ENCODE measurements around the gene PTMS.
A peak's percentile ranks its signal among the peaks of the same experiment; 100 is the strongest.
"Not testable (repeated sequence)": the region's sequence is repeated elsewhere in the genome, so short reads cannot be mapped to it uniquely, and the experiment has no call there.

Gene PTMS

DNA sequence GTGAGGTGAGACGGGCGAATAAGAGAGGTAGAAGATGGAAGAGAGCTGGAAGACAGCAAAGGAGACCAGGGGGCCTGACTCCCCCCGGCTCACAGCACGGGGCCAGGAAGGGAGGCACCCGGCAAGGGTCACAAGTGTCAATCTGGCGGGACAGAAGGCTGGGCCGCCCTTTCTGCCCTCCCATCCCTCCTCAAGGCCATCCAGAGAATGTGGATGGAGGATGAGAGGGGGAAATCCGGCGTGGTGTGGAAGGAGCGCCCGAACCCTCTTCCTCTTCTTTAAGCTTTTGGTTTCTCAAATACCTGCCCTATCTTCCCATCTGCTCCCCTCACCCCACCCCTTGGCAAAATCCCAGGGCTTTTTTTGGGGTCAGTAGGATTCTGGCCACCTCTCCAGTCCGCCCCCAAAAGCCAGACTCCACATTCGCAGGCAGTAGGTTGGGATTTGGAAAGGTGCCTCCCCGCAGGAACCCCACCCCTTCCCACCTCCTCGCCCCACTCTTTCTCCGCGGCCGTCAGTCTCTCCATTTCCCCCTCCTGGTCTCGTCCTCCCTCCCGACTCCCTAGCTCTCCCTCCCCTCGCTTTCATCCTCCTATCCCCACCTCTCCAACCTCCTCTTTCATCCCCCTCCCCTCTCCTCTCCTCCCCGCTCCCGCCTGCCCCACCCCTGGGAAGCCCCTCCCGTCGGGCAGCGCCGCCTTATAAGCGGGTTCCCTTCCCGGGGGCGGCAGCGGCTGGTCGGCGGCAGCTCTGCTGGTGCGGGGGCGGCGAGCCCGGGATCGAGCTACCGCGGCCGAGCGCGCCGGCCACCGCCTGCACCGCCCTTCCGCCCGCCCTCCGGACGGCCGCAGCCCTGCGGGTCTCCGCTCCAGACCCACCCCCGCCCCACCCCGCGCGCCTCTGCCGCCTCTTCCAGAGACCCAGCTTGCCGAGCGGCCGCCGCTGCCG, at the start of gene PTMS:
TSS of gene PTMS (plus strand) at position 730 of the 948 bp plus-strand sequence. CDS start 343 bp downstream, outside the sequence.
- DNase-seq (ENCODE audit: low read depth): peak; percentile 97

GRCh38 chr12:6716874-6717437, 49.2 kb upstream of the PTMS start:
- no peak for DNase-seq (ENCODE audit: low read depth)

DNA sequence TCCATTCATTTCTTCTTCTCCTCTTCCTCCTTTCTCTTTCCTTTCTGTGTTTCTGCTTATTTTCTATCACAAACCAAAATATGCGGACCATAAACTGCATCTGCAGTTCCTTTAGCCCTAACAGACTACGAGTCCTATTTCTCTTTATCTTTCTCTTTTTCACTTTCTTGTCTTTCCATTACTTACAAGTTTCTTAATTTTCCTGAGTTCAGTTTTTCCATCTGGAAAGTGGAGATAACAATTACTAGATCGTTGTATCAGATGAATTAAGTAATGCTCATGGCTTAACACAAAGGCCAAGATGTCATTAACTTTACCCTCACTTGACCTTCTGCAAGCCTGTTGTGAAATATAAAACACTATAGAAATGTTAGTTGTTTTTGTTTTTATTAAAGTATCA, 43.3 kb upstream of the PTMS start:
- no peak for DNase-seq (ENCODE audit: low read depth)

DNA sequence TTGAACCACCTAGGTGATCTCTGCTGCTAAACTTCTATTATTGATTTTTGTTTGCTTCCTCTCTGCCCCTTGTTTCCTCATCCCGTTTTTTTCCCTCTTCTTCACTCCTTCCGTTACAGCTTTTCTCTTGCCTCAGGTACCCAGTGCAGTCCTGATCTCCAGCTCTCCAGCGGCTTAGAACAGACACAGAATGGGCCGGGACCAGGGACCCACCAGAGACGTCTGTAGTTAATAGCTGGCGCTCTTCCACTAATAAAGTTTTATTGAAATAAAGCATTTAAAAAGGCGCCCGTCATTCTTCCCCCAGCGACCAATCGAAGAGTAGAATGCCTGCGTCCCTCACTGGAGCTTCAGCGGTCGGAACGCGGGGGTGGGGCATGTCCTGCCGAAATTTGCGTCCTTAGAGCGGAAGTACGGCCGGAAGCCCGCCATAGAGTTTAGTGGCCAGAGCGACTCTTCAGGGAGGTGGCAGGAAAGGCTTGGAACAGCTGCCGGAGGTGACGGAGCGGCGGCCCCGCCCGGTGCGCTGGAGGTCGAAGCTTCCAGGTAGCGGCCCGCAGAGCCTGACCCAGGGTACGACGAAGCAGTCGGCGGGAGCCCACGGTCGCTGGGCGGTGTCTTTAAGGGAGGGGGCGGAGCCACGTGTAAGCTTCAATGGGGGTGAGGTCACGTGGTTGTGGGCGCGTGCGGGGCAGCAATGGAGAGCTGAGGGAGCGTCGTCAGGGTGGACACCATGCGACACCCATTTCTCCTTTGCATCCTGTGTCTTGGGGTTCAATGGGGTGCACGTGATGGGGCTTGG, 42.4 kb upstream of the PTMS start, which contains the start of gene COPS7A:
TSS of gene COPS7A (plus strand) at position 440 of the 802 bp plus-strand sequence. CDS start 611 bp downstream, outside the sequence.
- DNase-seq (ENCODE audit: low read depth): peak; percentile 99

DNA sequence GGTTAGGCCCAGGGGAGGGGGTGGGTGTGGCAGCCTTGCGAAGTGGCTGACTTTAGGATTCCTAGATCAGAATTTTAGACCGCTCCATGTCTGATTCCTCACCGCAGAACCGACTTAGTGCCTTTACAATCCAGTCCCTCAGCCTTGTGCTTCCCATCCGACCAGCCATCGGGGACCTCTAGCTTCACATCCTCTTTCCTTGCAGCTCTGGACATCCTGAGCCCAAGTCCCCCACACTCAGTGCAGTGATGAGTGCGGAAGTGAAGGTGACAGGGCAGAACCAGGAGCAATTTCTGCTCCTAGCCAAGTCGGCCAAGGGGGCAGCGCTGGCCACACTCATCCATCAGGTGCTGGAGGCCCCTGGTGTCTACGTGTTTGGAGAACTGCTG, 41.8 kb upstream of the PTMS start:
- peak; percentile 44 for DNase-seq (ENCODE audit: low read depth)

GRCh38 chr12:6725350-6725749, 40.8 kb upstream of the PTMS start:
- no peak for DNase-seq (ENCODE audit: low read depth)

- no peak for DNase-seq (ENCODE audit: low read depth)
Measured at GRCh38 chr12:6729186-6729585, 37.0 kb upstream of the PTMS start.

GRCh38 chr12:6730169-6730568, 36.0 kb upstream of the PTMS start:
- no peak for DNase-seq (ENCODE audit: low read depth)

DNA sequence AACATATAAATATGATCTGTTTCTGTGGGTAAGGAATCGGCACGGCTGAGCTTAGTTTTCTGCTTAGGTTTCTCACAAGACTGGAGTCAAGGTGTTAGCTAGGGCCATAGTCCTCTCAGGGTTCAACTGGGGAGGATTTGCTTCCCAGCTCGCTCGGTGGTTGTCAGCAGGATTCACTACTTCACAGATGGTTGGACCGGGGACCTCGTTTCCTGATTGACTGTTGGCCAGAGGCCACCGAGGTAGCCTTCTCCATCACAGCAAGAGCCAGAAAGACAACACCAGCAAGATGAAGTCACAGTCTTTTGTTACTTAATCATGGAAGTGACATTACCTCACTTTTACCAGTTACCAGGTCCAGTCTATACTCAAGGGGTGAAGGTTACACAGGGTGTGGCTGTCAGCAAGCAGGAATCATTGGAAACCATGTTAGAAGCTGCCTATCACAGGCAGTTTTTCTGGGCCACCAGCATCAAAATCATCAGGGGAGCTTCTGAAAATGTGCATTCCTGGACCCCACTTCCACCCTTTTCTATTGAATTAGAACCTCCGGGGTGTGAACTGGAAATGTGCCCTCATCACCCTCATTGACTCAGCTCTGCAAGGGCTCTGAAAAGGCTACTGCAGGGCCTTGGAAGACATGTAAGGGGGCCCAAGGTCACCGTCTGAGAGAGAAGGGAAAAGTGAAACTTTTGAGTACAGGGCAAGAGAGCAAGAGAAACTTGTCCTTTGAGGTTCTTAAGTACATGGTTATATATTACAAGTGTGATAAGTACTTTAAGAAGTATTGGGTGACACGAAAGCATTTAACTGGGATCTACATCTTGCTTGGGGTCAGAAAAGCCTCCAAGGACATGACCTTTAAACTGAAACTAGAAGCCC, 31.4 kb upstream of the PTMS start:
- DNase-seq (ENCODE audit: low read depth): no peak

DNA sequence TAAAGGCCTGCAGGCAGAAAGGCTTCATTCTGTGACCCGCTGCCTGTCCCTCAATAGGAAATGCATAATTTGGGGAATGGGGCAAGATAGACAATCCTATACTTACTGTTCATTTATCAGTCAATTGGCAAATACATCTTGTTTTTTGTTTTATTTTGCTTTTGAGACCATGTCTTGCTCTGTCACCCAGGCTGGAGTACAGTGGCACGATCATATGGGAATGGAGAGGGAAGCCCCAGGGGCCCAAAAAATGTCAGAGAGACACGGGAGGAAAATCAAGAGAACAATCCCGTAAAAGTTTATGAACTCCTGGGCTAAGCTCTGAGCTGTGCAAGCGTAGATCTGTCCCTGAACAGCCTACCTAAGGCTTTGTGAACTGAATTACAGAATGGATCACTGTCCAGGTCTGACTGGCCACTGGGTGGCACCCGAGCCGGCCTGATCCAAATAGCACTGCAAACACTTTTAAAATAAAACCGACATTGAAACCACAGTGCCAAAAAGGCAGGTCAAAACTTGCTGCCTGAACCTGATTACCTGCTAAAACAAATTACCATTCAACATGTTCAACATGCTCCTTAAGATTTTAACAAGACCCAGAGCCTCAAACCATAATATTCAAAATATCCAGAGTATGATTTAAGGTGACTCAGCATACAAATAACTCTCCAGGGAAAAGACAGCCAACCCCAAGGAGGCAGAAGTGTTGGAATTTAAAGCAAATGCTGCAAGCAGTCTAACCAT, 30.5 kb upstream of the PTMS start:
- DNase-seq (ENCODE audit: low read depth): peak; percentile 71

- no peak for DNase-seq (ENCODE audit: low read depth)
Measured at GRCh38 chr12:6736754-6737153, 29.4 kb upstream of the PTMS start.

DNA sequence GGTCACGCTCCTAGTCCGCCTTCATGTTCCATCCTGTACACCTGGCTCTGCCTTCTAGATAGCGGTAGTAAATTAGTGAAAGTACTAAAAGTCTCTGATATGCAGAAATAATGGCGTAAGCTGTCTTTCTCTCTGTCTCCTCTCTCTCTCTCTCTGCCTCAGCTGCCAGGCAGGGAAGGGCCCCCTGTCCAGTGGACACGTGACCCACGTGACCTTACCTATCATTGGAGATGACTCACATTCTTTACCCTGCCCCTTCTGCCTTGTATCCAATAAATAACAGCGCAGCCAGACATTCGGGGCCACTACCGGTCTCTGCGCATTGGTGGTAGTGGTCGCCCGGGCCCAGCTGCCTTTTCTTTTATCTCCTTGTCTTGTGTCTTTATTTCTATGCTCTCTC, 24.1 kb upstream of the PTMS start:
- not testable (repeated sequence) for DNase-seq (ENCODE audit: low read depth)

DNA sequence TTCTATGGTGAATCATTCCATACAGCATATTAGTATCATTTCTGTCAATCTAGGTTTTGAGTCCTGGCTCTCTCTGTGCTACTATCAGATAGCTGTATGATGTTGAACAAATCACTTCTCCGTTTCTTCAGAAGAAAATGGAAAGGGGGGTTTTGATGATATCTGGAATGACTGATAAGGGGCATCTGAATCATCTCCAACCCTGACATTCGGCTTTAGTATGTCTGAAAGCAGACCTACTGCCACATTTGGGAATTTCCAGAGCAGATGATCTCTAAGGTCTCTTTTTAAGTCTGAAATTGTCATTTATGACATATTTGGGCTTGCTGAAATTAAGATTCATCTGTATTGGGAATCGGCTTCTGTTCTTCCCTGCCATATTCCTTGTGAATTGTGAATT, 23.3 kb upstream of the PTMS start:
- no peak for DNase-seq (ENCODE audit: low read depth)

- not testable (repeated sequence) for DNase-seq (ENCODE audit: low read depth)
Measured at GRCh38 chr12:6743300-6743699, 22.9 kb upstream of the PTMS start.

DNA sequence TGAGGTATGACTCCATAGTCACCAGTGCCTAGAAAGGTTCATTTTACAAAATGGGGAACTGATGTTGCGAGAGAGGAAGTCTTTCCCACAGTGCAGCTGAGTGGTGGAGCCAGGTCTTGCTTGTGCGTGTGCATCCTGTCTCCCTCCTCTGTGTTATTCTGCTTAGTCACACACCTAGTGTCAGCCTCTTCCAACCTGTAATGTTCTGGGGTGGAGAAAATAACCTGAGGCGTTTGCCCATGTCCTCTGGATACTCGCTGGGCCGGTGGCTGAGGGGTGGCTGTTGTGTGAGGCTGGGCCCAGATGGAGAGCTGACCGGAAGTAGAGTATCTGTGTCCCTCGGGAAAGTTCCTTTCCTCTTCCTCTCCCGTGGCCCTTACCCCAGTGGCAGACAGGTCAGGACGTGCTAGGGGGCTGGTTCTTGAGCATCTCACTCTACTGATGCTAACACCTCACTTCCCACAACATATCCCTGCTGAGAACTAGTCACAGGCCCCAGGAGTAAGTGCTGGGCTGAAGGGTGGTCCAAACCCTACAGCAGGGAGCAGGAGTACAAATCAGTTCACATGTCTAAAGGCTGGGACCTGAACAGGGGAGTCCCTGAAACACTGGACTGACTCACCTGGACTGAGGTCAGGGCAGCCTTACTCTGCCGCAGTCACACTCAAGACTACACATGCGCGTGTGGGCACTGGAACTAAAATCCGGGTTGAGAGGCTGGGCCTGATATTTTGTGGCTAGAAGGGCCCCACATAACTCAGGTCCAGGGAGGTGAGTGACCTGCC, 20.2 kb upstream of the PTMS start:
- no peak for DNase-seq (ENCODE audit: low read depth)

GRCh38 chr12:6747216-6747615, 18.9 kb upstream of the PTMS start:
- DNase-seq (ENCODE audit: low read depth): no peak

- no peak for DNase-seq (ENCODE audit: low read depth)
Measured at GRCh38 chr12:6748761-6749160, 17.4 kb upstream of the PTMS start.

DNA sequence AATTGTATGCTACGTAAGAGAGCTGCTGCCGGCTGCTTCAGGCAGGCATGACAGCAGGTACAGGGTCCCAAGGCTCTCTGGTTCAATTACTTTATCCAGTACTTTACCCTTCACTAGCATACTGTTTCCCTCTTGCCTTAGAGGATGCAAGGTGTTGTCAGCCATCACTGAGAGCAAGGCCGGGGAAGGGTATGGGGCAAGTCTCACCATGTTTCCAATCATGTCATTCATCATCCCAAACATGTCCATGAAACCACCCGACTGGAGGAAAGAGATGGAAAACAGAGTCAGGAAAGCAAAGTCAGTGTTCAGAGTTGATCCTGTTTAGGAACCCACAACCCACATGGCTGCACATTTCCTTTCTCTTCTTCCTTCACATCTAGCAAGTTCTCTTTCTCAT, 15.7 kb upstream of the PTMS start:
- DNase-seq (ENCODE audit: low read depth): no peak

DNA sequence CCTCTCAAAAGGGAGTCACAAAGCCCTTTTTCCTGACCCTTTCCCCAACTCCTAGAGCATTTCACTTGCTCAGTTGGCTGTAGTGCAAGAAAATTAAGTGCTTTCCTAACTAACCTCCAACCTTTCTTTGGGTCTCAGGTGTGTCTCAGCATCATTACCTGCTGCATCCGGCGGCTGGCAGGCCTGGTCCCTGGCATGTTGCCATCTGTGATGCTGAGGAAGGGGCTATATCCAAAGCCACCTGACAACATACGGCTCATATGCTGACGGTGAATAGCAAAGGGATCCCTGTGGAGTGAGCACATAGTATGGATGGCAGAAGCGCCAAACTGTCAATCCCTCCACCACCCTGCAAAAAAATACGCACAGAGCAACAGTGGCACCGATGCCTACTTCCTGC, 14.4 kb upstream of the PTMS start:
- DNase-seq (ENCODE audit: low read depth): no peak
